HepG2 (cell line): ENCODE results near the gene DNMT3B. TPM values are rescaled to one million over a fixed set of nuclear protein-coding genes. Genes with fewer than 3 reads are reported as not detected.

ENCODE experiments used
- FOXJ3 ChIP-seq: sonication (generic); formaldehyde crosslinking; IDR thresholded peaks from 2 replicates; pipeline ENCODE4 v1.4.0; 2020; ENCODE audit warnings: missing genetic modification reagents, mild to moderate bottlenecking, borderline replicate concordance
- HNF1B ChIP-seq: sonication (generic); formaldehyde crosslinking; IDR thresholded peaks from 2 replicates; pipeline ENCODE4 v1.5.1; 2020; ENCODE audit warnings: mild to moderate bottlenecking, moderate library complexity, missing genetic modification reagents
- HNRNPLL ChIP-seq: fragments of 200-400 bp; formaldehyde crosslinking; IDR thresholded peaks from 2 replicates; pipeline ENCODE4 v1.6.1; 2017; ENCODE audit warnings: mild to moderate bottlenecking, low read depth, low read length; ENCODE audit not compliant: poor library complexity, severe bottlenecking
- MED8 ChIP-seq: sonication (generic); formaldehyde crosslinking; IDR thresholded peaks from 2 replicates; pipeline ENCODE4 v1.8.1; 2023; ENCODE audit warnings: mild to moderate bottlenecking, missing genetic modification reagents; ENCODE audit not compliant: insufficient replicate concordance
- PITX1 ChIP-seq: sonication (generic); formaldehyde crosslinking; IDR thresholded peaks from 2 replicates; pipeline ENCODE4 v1.5.1; 2020; ENCODE audit warnings: mild to moderate bottlenecking, missing genetic modification reagents
- TERF1 ChIP-seq: sonication (generic); formaldehyde crosslinking; IDR thresholded peaks from 2 replicates; pipeline ENCODE4 v1.8.0; 2022; ENCODE audit warnings: mild to moderate bottlenecking, missing genetic modification reagents, moderate library complexity
- THAP7 ChIP-seq: sonication (generic); formaldehyde crosslinking; IDR thresholded peaks from 2 replicates; pipeline ENCODE4 v1.8.1; 2023; ENCODE audit warnings: mild to moderate bottlenecking, missing genetic modification reagents
- THAP9 ChIP-seq: sonication (generic); formaldehyde crosslinking; IDR thresholded peaks from 2 replicates; pipeline ENCODE4; 2020; ENCODE audit warnings: missing genetic modification reagents, mild to moderate bottlenecking, borderline replicate concordance
- UBTF ChIP-seq: sonication (generic); formaldehyde crosslinking; IDR thresholded peaks from 2 replicates; pipeline ENCODE4 v1.4.0; 2020; ENCODE audit warnings: mild to moderate bottlenecking, missing genetic modification reagents
- ZBTB1 ChIP-seq: sonication (generic); formaldehyde crosslinking; IDR thresholded peaks from 2 replicates; pipeline ENCODE4 v1.4.0; 2020; ENCODE audit warnings: missing genetic modification reagents, borderline replicate concordance
- ZMAT3 ChIP-seq: sonication (generic); formaldehyde crosslinking; conservative IDR thresholded peaks from 2 replicates; pipeline ENCODE4 v1.7.0; 2021; ENCODE audit warnings: missing genetic modification reagents
- ZNF607 ChIP-seq: sonication (generic); formaldehyde crosslinking; IDR thresholded peaks from 2 replicates; pipeline ENCODE4 v1.5.1; 2020; ENCODE audit warnings: missing genetic modification reagents, mild to moderate bottlenecking, borderline replicate concordance
- ZNF614 ChIP-seq: IDR thresholded peaks from 2 replicates; pipeline ENCODE4 v1.6.1; 2018; ENCODE audit warnings: missing biosample characterization, missing genetic modification reagents, inconsistent platforms, borderline replicate concordance
- ZNF619 ChIP-seq: sonication (generic); formaldehyde crosslinking; IDR thresholded peaks from 2 replicates; pipeline ENCODE4 v1.4.0; 2020; ENCODE audit warnings: mild to moderate bottlenecking, missing genetic modification reagents
- polyA plus RNA-seq, 8 experiments: library from polyadenylated mRNA; depleted of rRNA in 3 of 8; stranded (reverse) in 7 of 8; unstranded in 1 of 8; fragments of >200 nt; fragmentation: Illumina TruSeq in 4 of 8; extraction: Trizol in 4 of 8; gene quantifications; 2 replicates each; pipeline versions ENCODE4 v1.2.1 to v1.2.3, GENCODE V29; 2011 to 2016; ENCODE audit warnings: low read depth in 4 of 8, missing spikeins in 1 of 8, mixed read lengths in 1 of 8; ENCODE audit not compliant: insufficient read depth in 1 of 8
- total RNA-seq, 5 experiments: library from RNA; depleted of rRNA; stranded (reverse); fragments of >200 nt; fragmentation: Illumina TruSeq; extraction: Trizol; gene quantifications; 2 replicates each; pipeline ENCODE4 v1.2.3, GENCODE V29; 2016; ENCODE audit warnings: low read depth in 1 of 5

The DNMT3B gene
- total and polyA plus RNA-seq, 2 of the 13 experiments (the other 11 are each of a cell fraction or from before 2014, with no cell fraction given), result 3.8 to 13.9 TPM

GRCh38 chr20:32842688-32843524, 80.7 kb downstream of the DNMT3B start (continued):
- TF ChIP-seq HNF1B (CRISPR knock-in tag), result peak; percentile 18; the same call in 1 of the 2 replicates
- TF ChIP-seq ZBTB1 (CRISPR knock-in tag), result no peak
- 0 out of 2 replicates have a peak, but pooled peaks have one; percentile 25 for TF ChIP-seq ZNF619 (CRISPR knock-in tag)
- TF ChIP-seq ZNF614 (CRISPR knock-in tag), result no peak
- TF ChIP-seq HNRNPLL, result no peak
- TF ChIP-seq ZMAT3 (CRISPR knock-in tag), result 0 out of 2 replicates have a peak, but pooled peaks have one; percentile 54
- no peak for TF ChIP-seq FOXJ3 (CRISPR knock-in tag)
- TF ChIP-seq THAP7 (CRISPR knock-in tag), result 0 out of 2 replicates have a peak, but pooled peaks have one; percentile 56
- TF ChIP-seq MED8 (CRISPR knock-in tag), result no peak
- TF ChIP-seq THAP9 (CRISPR knock-in tag), result no peak
- TF ChIP-seq ZNF607 (CRISPR knock-in tag), result no peak
- TF ChIP-seq UBTF (CRISPR knock-in tag), result 0 out of 2 replicates have a peak, but pooled peaks have one; percentile 40
- TF ChIP-seq PITX1 (CRISPR knock-in tag), result peak; percentile 52; the same call in 1 of the 2 replicates
- TF ChIP-seq TERF1, result no peak
